GM18868 (cell line): ENCODE data around the gene PSMD14.

Experiments used
- ATAC-seq: cut with Tn5 transposase; IDR thresholded peaks from one replicate; pipeline ENCODE4 v1.9.1; 2021; ENCODE audit warnings: mild to moderate bottlenecking, moderate library complexity; ENCODE audit not compliant: unreplicated experiment

PSMD14 gene

DNA sequence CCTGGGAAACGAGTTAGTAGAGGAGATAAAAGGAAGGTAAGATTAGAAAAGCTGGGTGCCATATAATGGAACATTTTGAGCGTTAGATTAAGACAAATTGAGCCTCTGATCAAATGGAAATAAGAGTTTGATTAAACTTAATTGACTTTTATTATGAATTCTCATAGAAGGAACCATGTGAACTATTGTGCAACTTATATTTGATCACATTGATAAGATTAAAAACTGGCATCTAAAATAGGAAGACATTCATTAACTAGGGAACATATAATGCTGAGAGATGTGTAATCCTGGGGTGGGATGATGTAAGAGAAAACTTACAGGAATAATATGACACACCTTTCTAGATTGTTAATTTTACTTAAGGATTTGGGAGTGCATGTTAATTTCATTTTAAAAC lies 130.4 kb downstream of the PSMD14 start:
- no peak for ATAC-seq

DNA sequence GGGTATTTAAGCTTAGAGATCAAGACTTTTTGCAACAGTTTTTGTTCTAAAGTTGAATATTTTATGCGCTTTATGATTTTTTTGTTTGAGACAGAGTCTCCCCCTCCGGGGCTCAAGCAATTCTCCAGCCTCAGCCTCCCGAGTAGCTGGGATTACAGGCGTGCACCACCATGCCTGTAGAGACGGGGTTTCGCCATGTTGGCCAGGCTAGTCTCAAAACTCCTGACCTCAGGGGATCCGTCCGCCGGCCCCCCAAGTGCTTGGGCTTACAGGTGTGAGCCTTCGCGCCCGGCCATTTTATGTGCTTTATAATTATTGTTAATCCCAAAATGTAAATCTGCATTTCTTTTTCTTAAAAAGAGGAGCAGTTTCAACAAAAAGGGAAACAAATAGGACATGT lies 136.9 kb downstream of the PSMD14 start:
- no peak for ATAC-seq

DNA sequence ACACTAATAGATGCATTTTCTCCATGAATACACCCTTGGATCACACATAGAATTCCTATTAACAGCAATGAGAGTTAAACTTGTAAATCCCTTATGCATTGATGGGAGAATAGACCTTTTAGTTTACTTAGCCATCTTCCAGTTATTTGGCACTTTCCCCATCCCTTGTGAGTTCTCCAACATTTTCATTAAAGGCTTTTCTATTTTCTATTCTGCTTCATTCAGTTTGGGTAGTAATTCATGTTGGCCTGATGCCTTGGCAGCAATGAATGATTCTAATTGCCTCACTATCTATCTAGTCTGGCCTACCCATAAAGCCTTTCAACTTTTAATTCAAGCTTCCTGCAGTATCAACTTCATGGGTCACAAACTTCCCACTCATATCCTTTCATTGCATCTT lies 140.2 kb downstream of the PSMD14 start:
- no peak for ATAC-seq
